ENCODE measurements around the gene FAM221B.
A peak's percentile ranks its signal among the peaks of the same experiment; 100 is the strongest.

The FAM221B gene

DNA sequence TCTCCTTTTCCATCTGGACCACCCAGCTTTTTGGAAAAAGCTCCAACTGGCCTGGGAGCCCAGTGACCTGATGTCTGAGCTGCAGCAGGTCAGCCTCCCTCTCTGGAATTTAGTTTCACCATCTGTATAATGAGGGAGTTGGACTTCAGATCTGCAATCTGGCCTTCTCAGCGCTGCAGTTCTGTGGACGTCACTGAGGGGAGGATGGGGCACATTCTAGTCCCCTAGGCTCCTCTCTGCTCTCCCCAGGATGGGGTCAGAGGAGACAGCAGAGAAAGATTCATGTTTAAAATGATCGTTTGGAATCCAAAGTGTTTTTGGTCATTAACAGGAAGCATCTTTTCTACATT is 31.4 kb upstream of the FAM221B start:
- no peaks in the 10 kb centered on the region for H3K36me3 ChIP-seq (ENCODE audit: control insufficient read depth in 1 of 2, insufficient read depth in 2 of 2, low read length in 2 of 2)
- H3K9me3 ChIP-seq (ENCODE audit: control insufficient read depth in 1 of 2, low read length in 2 of 2) = no peaks in the 10 kb centered on the region
- H3K4me1 ChIP-seq (ENCODE audit: control insufficient read depth in 1 of 2, insufficient read depth in 2 of 2, low read length in 2 of 2) = no peaks in the 10 kb centered on the region
- no peak overlapping the region for H3K4me3 ChIP-seq (ENCODE audit: low read depth in 1 of 2, low read length in 2 of 2)
- H3K27me3 ChIP-seq (ENCODE audit: low read depth, low read length) = no peaks in the 10 kb centered on the region
- no peak overlapping the region for H3K27ac ChIP-seq (ENCODE audit: low read length)

DNA sequence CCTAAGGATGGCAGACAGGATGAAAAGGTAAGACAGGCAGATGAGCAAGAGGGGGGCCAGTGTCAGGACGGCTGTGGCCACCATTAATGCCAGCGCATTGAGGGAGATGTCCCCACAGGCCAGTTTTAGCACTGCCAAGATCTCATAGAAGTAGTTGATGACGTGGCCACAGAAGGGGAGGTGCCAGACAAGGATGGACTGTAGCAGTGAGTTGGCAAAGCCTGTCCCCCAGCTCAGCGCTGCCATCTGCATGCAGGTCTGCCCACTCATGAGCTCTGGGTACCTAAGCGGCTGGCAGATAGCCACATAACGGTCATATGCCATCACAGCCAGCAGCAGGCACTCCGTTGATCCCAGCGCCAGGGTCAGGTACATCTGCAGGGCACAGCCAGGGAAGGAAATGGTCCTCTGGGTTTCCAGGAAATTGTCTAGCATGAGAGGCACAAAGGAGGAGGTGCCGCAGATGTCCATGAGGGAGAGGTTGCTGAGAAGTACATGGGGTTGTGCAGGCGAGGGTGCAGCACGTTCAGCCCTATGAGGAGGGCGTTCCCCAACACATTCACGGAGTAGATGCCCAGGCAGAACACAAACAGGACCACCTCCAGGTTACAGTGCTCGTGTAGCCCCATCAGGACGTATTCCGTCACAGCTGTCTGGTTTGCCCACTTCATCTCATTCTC is 30.9 kb upstream of the FAM221B start:
- Histone ChIP-seq H3K27me3 (ENCODE audit: low read depth, low read length) (no peaks in the 10 kb centered on the region), H3K4me1 (ENCODE audit: control insufficient read depth in 1 of 2, insufficient read depth in 2 of 2, low read length in 2 of 2) (no peaks in the 10 kb centered on the region), H3K9me3 (ENCODE audit: control insufficient read depth in 1 of 2, low read length in 2 of 2) (no peaks in the 10 kb centered on the region), H3K4me3 (ENCODE audit: low read depth in 1 of 2, low read length in 2 of 2) (no peak overlapping the region), H3K36me3 (ENCODE audit: control insufficient read depth in 1 of 2, insufficient read depth in 2 of 2, low read length in 2 of 2) (no peaks in the 10 kb centered on the region), H3K27ac (ENCODE audit: low read length) (no peak overlapping the region)

DNA sequence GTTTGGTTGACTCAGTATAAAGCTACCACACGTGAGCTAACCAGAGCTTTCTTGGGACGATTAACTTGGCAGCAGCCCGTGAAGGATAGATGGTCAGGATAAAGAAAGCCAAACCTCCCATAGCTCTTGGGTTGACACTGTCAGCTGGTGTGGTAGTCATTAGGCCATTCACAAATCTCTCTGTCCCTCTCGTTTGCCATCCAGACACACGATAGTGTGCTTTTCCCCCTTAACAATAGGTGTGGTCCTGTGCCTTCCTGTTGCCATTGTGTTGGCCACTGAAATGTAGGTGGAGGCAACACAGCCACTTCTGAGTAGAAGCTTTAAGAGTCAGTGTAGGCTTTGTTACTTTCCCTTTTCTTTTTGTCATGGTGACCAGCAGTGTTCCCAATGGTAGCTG is 29.9 kb upstream of the FAM221B start:
- Histone ChIP-seq H3K4me3 (ENCODE audit: low read depth in 1 of 2, low read length in 2 of 2) (no peak overlapping the region), H3K36me3 (ENCODE audit: control insufficient read depth in 1 of 2, insufficient read depth in 2 of 2, low read length in 2 of 2) (peaks cover 0 to 6% of the 10 kb centered on the region in 2 donors), H3K27me3 (ENCODE audit: low read depth, low read length) (no peaks in the 10 kb centered on the region), H3K4me1 (ENCODE audit: control insufficient read depth in 1 of 2, insufficient read depth in 2 of 2, low read length in 2 of 2) (no peaks in the 10 kb centered on the region), H3K9me3 (ENCODE audit: control insufficient read depth in 1 of 2, low read length in 2 of 2) (no peaks in the 10 kb centered on the region), H3K27ac (ENCODE audit: low read length) (no peak overlapping the region)

GRCh38 chr9:35856882-35857281 is 28.4 kb upstream of the FAM221B start:
- Histone ChIP-seq H3K36me3 (ENCODE audit: control insufficient read depth in 1 of 2, insufficient read depth in 2 of 2, low read length in 2 of 2) (peaks cover 0 to 13% of the 10 kb centered on the region in 2 donors), H3K9me3 (ENCODE audit: control insufficient read depth in 1 of 2, low read length in 2 of 2) (no peaks in the 10 kb centered on the region), H3K27me3 (ENCODE audit: low read depth, low read length) (no peaks in the 10 kb centered on the region), H3K4me1 (ENCODE audit: control insufficient read depth in 1 of 2, insufficient read depth in 2 of 2, low read length in 2 of 2) (no peaks in the 10 kb centered on the region), H3K4me3 (ENCODE audit: low read depth in 1 of 2, low read length in 2 of 2) (no peak overlapping the region), H3K27ac (ENCODE audit: low read length) (no peak overlapping the region)

DNA sequence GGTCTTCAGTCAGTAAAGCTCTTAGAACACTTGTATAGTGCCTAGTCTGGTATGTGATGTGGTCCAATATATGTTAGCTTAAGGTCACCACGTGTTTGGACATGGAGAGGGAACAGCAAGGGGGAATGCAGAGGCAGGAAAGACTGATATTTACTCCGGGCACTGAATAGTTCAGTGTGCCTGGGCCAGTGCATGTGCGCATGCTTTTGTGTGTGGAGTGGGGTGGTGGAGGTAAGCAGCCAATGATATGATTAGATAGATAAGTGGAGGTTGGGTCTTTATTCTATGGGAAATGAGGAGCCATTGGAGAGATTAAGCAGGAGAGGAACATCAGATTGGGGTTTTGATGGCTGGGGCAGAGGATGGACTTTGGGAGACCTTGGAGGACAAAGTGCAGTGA is 27.7 kb upstream of the FAM221B start:
- H3K36me3 ChIP-seq (ENCODE audit: control insufficient read depth in 1 of 2, insufficient read depth in 2 of 2, low read length in 2 of 2) = peaks cover 0 to 13% of the 10 kb centered on the region in 2 donors
- no peaks in the 10 kb centered on the region for H3K4me1 ChIP-seq (ENCODE audit: control insufficient read depth in 1 of 2, insufficient read depth in 2 of 2, low read length in 2 of 2)
- H3K4me3 ChIP-seq (ENCODE audit: low read depth in 1 of 2, low read length in 2 of 2) = no peak overlapping the region
- no peaks in the 10 kb centered on the region for H3K9me3 ChIP-seq (ENCODE audit: control insufficient read depth in 1 of 2, low read length in 2 of 2)
- no peaks in the 10 kb centered on the region for H3K27me3 ChIP-seq (ENCODE audit: low read depth, low read length)
- H3K27ac ChIP-seq (ENCODE audit: low read length) = no peak overlapping the region

DNA sequence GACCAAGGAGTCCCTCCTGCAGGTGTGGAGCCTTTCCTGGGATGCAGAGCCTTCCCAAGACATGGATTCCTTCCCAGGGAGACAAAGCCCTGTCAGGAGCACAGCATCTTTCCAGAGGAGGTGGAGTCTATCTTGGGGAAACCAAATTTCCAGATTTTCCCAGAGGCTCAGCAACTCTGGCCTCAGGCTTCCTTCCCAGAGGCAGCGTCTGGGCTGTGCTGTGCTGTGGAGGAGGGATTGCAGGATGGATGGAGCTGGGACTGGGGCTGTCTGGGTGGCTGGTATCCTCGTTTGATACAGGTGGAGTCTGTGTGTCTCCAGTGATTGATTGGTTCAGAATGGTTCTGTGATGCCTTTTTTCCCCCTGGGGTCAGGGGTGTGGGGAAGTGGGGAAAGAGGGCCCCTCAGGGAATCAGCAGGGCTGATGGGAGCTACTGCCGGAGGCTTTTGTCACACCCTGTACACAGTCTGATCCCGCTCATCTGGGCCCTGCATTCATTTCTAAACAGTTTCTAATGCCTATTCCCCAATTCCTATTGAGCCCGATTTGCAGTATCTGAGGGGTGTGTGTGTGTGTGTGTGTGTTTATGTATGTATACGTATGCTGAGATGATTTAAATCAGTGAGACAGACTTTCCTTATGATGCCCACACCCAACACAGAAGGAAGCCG is 25.7 kb upstream of the FAM221B start:
- Histone ChIP-seq H3K4me1 (ENCODE audit: control insufficient read depth in 1 of 2, insufficient read depth in 2 of 2, low read length in 2 of 2) (no peaks in the 10 kb centered on the region), H3K36me3 (ENCODE audit: control insufficient read depth in 1 of 2, insufficient read depth in 2 of 2, low read length in 2 of 2) (peaks cover 0 to 13% of the 10 kb centered on the region in 2 donors), H3K27ac (ENCODE audit: low read length) (no peak overlapping the region), H3K27me3 (ENCODE audit: low read depth, low read length) (no peaks in the 10 kb centered on the region), H3K9me3 (ENCODE audit: control insufficient read depth in 1 of 2, low read length in 2 of 2) (no peaks in the 10 kb centered on the region), H3K4me3 (ENCODE audit: low read depth in 1 of 2, low read length in 2 of 2) (no peak overlapping the region)

- Histone ChIP-seq H3K27me3 (ENCODE audit: low read depth, low read length) (no peaks in the 10 kb centered on the region), H3K4me1 (ENCODE audit: control insufficient read depth in 1 of 2, insufficient read depth in 2 of 2, low read length in 2 of 2) (no peaks in the 10 kb centered on the region), H3K36me3 (ENCODE audit: control insufficient read depth in 1 of 2, insufficient read depth in 2 of 2, low read length in 2 of 2) (peaks cover 0 to 13% of the 10 kb centered on the region in 2 donors), H3K27ac (ENCODE audit: low read length) (no peak overlapping the region), H3K4me3 (ENCODE audit: low read depth in 1 of 2, low read length in 2 of 2) (no peak overlapping the region), H3K9me3 (ENCODE audit: control insufficient read depth in 1 of 2, low read length in 2 of 2) (no peaks in the 10 kb centered on the region)
Measured at GRCh38 chr9:35852876-35853865, 24.6 kb upstream of the FAM221B start.

DNA sequence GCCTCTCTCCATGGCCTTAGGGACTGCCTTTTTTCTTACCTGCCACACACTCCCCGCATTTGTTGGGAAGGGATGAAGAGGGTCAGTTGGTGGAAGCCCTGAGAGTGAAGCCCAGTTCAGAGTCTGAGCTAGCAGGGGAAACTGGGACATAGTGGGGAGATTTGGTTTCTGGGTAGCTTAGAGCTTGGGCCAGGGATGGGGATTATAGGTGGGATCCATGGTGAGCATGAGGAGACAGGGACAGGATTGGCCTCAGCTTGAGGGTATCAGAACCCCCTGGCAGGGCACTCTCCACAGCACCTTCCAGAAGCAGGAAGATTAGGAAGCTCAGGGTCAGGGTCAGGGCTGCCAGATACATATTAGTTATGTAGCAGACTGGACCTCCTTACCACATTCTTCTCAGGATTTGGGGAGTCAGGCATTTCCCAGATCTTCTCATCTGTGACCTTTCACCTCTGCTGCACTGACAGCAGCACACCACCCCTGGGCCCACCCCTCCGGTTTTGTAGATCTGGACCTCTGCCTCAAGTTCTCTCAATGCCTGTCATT is 23.8 kb upstream of the FAM221B start:
- no peak overlapping the region for H3K27ac ChIP-seq (ENCODE audit: low read length)
- H3K4me3 ChIP-seq (ENCODE audit: low read depth in 1 of 2, low read length in 2 of 2) = no peak overlapping the region
- peaks cover 0 to 8% of the 10 kb centered on the region in 2 donors for H3K4me1 ChIP-seq (ENCODE audit: control insufficient read depth in 1 of 2, insufficient read depth in 2 of 2, low read length in 2 of 2)
- H3K36me3 ChIP-seq (ENCODE audit: control insufficient read depth in 1 of 2, insufficient read depth in 2 of 2, low read length in 2 of 2) = peaks cover 0 to 13% of the 10 kb centered on the region in 2 donors
- H3K9me3 ChIP-seq (ENCODE audit: control insufficient read depth in 1 of 2, low read length in 2 of 2) = no peaks in the 10 kb centered on the region
- H3K27me3 ChIP-seq (ENCODE audit: low read depth, low read length) = no peaks in the 10 kb centered on the region

DNA sequence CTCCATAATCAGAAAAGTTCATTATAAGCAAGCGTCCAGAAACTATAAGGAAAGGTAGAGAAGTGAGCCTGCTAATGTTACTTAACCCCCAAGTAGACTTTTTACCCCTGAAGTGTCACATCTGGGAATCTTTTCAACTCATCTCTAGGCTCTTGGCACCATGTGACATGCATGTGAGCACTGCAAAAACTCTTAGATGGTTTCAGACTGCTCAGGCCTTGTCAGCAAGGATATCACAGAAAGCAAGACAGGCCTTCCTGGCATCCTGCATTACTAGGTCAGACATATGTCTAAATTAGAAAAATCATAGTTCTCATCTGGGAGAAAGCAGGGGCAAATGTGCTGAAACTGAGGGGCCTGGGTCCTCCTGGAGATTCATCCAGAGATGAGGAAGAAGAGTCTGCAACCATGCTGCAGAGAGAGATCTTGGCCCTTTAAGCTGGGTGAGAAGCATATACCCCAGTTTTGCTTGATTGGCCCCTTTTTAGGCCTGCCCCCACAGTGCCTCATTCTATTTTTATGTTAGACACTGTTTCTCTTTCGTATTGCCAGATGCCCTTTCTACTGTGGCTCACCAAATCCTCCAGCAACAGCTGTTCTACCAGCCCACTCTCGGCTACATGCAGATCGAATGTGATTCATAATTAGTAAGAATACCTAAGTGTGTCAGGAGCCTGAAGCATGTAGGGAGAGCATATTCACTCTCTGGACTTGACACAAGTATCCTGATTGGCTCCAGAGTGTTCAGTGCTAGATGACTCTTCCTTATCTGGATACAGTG is 19.4 kb upstream of the FAM221B start:
- Histone ChIP-seq H3K4me1 (ENCODE audit: control insufficient read depth in 1 of 2, insufficient read depth in 2 of 2, low read length in 2 of 2) (peaks cover 18 to 40% of the 10 kb centered on the region in 2 donors), H3K36me3 (ENCODE audit: control insufficient read depth in 1 of 2, insufficient read depth in 2 of 2, low read length in 2 of 2) (peaks cover 6% of the 10 kb centered on the region in 2 donors), H3K27ac (ENCODE audit: low read length) (no peak overlapping the region), H3K4me3 (ENCODE audit: low read depth in 1 of 2, low read length in 2 of 2) (no peak overlapping the region), H3K9me3 (ENCODE audit: control insufficient read depth in 1 of 2, low read length in 2 of 2) (no peaks in the 10 kb centered on the region), H3K27me3 (ENCODE audit: low read depth, low read length) (no peaks in the 10 kb centered on the region)

- no peak overlapping the region for H3K4me3 ChIP-seq (ENCODE audit: low read depth in 1 of 2, low read length in 2 of 2)
- peaks cover 4 to 6% of the 10 kb centered on the region in 2 donors for H3K36me3 ChIP-seq (ENCODE audit: control insufficient read depth in 1 of 2, insufficient read depth in 2 of 2, low read length in 2 of 2)
- no peaks in the 10 kb centered on the region for H3K27me3 ChIP-seq (ENCODE audit: low read depth, low read length)
- peak overlapping the region; percentile 69 for H3K27ac ChIP-seq (ENCODE audit: low read length)
- peaks cover 18 to 40% of the 10 kb centered on the region in 2 donors for H3K4me1 ChIP-seq (ENCODE audit: control insufficient read depth in 1 of 2, insufficient read depth in 2 of 2, low read length in 2 of 2)
- no peaks in the 10 kb centered on the region for H3K9me3 ChIP-seq (ENCODE audit: control insufficient read depth in 1 of 2, low read length in 2 of 2)
Measured at GRCh38 chr9:35845824-35846771, 17.6 kb upstream of the FAM221B start.

Measured in muscle layer of duodenum (tissue), 2 donors.